Testis (tissue), 2 donors: ENCODE data around the gene HPCA.

Experiments
- CTCF ChIP-seq, 3 experiments: fragments of 450-650 bp in 2 of 3; fragments of 200-600 bp in 1 of 3; sonication (generic) in 1 of 3; IDR thresholded peaks; one replicate each; pipeline ENCODE4 v1.5.1; 2016 to 2019; ENCODE audit warnings: antibody characterized with exemption in 3 of 3, mild to moderate bottlenecking in 2 of 3, moderate library complexity in 1 of 3
- POLR2A ChIP-seq: fragments of 450-650 bp; IDR thresholded peaks from one replicate; pipeline ENCODE4 v1.6.1; 2017; ENCODE audit warnings: antibody characterized with exemption, mild to moderate bottlenecking, moderate library complexity

DNA sequence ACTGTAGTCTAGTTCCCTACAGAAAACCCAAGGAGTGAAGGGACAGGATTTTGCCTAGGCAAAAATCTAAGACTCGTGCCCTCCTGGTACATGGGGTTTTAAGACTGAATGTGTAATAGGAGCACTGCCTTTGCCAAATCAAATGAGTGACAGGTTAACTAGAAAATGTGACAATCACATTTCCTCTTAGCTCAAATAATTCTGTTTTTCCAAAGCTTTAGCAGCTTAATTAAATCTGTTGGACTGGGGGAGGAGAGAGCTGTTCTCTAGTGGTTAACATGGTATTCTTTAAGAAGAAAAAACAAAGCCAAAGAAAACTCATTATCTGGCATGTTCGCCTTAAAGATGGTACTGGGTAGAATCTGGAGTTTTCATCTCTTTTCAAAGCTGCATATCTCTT is 28.2 kb upstream of the HPCA start:
- TF ChIP-seq CTCF (IDR thresholded peaks at IDR 0.05) (no peak), POLR2A (no peak)
